CD14-positive monocyte (primary cell): ENCODE data around the gene MAVS. TPM values are rescaled to one million over a fixed set of nuclear protein-coding genes. Genes with fewer than 3 reads are reported as not detected.

Experiments
- DNase-seq, 3 donors: peaks; one replicate each; pipeline ENCODE4 v3.0.0-alpha.2; 2011 to 2022
- H2AFZ ChIP-seq: 2 replicates; pipeline ENCODE4 v1.6.0; 2012; ENCODE audit warnings: mild to moderate bottlenecking, low read depth, low read length, inconsistent platforms; ENCODE audit not compliant: insufficient read depth, poor library complexity, severe bottlenecking
- H3K27ac ChIP-seq, 2 donors: 1 replicate in 1 of 2; 2 replicates in 1 of 2; pipeline ENCODE4 v1.5.1; 2012 to 2013; ENCODE audit warnings: low read length in 2 of 2, control low read depth in 1 of 2, inconsistent platforms in 1 of 2, low read depth in 1 of 2, mild to moderate bottlenecking in 1 of 2
- H3K27me3 ChIP-seq, 2 donors: one replicate each; pipeline versions ENCODE4 v1.6.0 to v1.6.1; 2011 to 2013; ENCODE audit warnings: low read length in 2 of 2; ENCODE audit not compliant: control insufficient read depth in 2 of 2, insufficient read depth in 2 of 2
- H3K36me3 ChIP-seq, 2 donors: replicated peaks in 1 of 2; 1 replicate in 1 of 2; 2 replicates in 1 of 2; pipeline versions ENCODE4 v1.5.1 to v1.6.1; 2012 to 2013; ENCODE audit warnings: low read length in 2 of 2, control low read depth in 1 of 2, inconsistent platforms in 1 of 2, mild to moderate bottlenecking in 1 of 2; ENCODE audit not compliant: insufficient read depth in 2 of 2, control insufficient read depth in 1 of 2
- H3K4me1 ChIP-seq, 2 donors: 1 replicate in 1 of 2; 2 replicates in 1 of 2; pipeline versions ENCODE4 v1.5.1 to v1.6.1; 2012 to 2013; ENCODE audit warnings: low read length in 2 of 2, control low read depth in 1 of 2, inconsistent platforms in 1 of 2, mild to moderate bottlenecking in 1 of 2, moderate library complexity in 1 of 2; ENCODE audit not compliant: insufficient read depth in 2 of 2, control insufficient read depth in 1 of 2
- H3K4me2 ChIP-seq: replicated peaks from 2 replicates; pipeline ENCODE3; 2012; ENCODE audit warnings: low read length, moderate library complexity, mild to moderate bottlenecking; ENCODE audit not compliant: poor library complexity, severe bottlenecking; ENCODE audit errors: extremely low read depth
- H3K4me3 ChIP-seq, 3 experiments: fragments of 200-600 bp in 1 of 3; sonication (generic) in 1 of 3; replicated peaks in 1 of 3; 1 replicate in 2 of 3; 2 replicates in 1 of 3; pipeline ENCODE4 v1.5.1; 2011 to 2013; ENCODE audit warnings: low read length in 3 of 3, mild to moderate bottlenecking in 3 of 3, control low read depth in 2 of 3, low read depth in 2 of 3, inconsistent platforms in 1 of 3, moderate library complexity in 1 of 3
- H3K79me2 ChIP-seq: 2 replicates; pipeline ENCODE4 v1.6.0; 2012; ENCODE audit warnings: mild to moderate bottlenecking, control low read depth, inconsistent platforms, low read length, moderate library complexity; ENCODE audit not compliant: insufficient read depth
- H3K9ac ChIP-seq: 2 replicates; pipeline ENCODE4 v1.6.0; 2017; ENCODE audit warnings: low read length, mild to moderate bottlenecking; ENCODE audit not compliant: insufficient read depth, poor library complexity, severe bottlenecking
- H3K9me3 ChIP-seq, 2 donors: replicated peaks in 1 of 2; 1 replicate in 1 of 2; 2 replicates in 1 of 2; pipeline versions ENCODE4 v1.5.1 to v1.6.1; 2012 to 2013; ENCODE audit warnings: low read length in 2 of 2, control low read depth in 1 of 2; ENCODE audit not compliant: control insufficient read depth in 1 of 2, insufficient read depth in 1 of 2
- H4K20me1 ChIP-seq: 2 replicates; pipeline ENCODE4 v1.6.0; 2012; ENCODE audit warnings: mild to moderate bottlenecking, low read length, control low read depth, moderate library complexity; ENCODE audit not compliant: insufficient read depth
- H3K27ac Mint-ChIP-seq, 7 donors: one replicate each; pipeline ENCODE4 v1.8.0; 2020; ENCODE audit warnings: mild to moderate bottlenecking in 7 of 7, mixed read lengths in 7 of 7, moderate library complexity in 6 of 7, inconsistent platforms in 2 of 7
- H3K27me3 Mint-ChIP-seq, 3 donors: one replicate each; pipeline ENCODE4 v1.8.0; 2021 to 2022; ENCODE audit warnings: low read depth in 3 of 3, mild to moderate bottlenecking in 3 of 3, mixed read lengths in 3 of 3, moderate library complexity in 3 of 3, inconsistent platforms in 1 of 3
- H3K36me3 Mint-ChIP-seq, 2 donors: one replicate each; pipeline ENCODE4 v1.8.0; 2020; ENCODE audit warnings: mixed read lengths in 2 of 2, inconsistent platforms in 1 of 2, mild to moderate bottlenecking in 1 of 2
- H3K4me1 Mint-ChIP-seq: one replicate; pipeline ENCODE4 v1.8.0; 2020; ENCODE audit warnings: mild to moderate bottlenecking, mixed read lengths
- H3K4me3 Mint-ChIP-seq, 2 donors: one replicate each; pipeline ENCODE4 v1.8.0; 2020; ENCODE audit warnings: mild to moderate bottlenecking in 2 of 2, mixed read lengths in 2 of 2, moderate library complexity in 1 of 2
- H3K9me3 Mint-ChIP-seq, 7 donors: one replicate each; pipeline ENCODE4 v1.8.0; 2020 to 2022; ENCODE audit warnings: mixed read lengths in 7 of 7, mild to moderate bottlenecking in 6 of 7, moderate library complexity in 6 of 7, inconsistent platforms in 2 of 7
- WGBS: methylation state at CpG from one replicate; pipeline ENCODE4 v1.1.5; 2013; ENCODE audit warnings: missing lambda C conversion rate; ENCODE audit not compliant: insufficient coverage; 5-methylcytosine and 5-hydroxymethylcytosine counted together
- intact Hi-C, 2 donors: fragments of 100-400 bp; cut with micrococcal nuclease; formaldehyde crosslinking; loops; one replicate each; pipeline versions ENCODE4 v1.15.0 to v1.15.1; 2023
- polyA plus RNA-seq, 3 donors: library from polyadenylated mRNA; depleted of rRNA in 1 of 3; unstranded in 2 of 3; stranded (reverse) in 1 of 3; fragments of 300-500 nt in 2 of 3; fragments of >200 nt in 1 of 3; fragmentation: Illumina TruSeq in 2 of 3; gene quantifications; 1 replicate in 2 of 3; 2 replicates in 1 of 3; pipeline ENCODE4 v1.2.3, GENCODE V29; 2012 to 2021
- TF ChIP-seq, protein P1 (sequence below): fragments of 200-600 bp; IDR thresholded peaks from one replicate; pipeline ENCODE4 v1.8.0; 2022; ENCODE audit warnings: antibody characterized with exemption, mild to moderate bottlenecking

The MAVS gene
- polyA plus RNA-seq, 3 donors = 1.8 to 16.6 (median 3.2) TPM

DNA sequence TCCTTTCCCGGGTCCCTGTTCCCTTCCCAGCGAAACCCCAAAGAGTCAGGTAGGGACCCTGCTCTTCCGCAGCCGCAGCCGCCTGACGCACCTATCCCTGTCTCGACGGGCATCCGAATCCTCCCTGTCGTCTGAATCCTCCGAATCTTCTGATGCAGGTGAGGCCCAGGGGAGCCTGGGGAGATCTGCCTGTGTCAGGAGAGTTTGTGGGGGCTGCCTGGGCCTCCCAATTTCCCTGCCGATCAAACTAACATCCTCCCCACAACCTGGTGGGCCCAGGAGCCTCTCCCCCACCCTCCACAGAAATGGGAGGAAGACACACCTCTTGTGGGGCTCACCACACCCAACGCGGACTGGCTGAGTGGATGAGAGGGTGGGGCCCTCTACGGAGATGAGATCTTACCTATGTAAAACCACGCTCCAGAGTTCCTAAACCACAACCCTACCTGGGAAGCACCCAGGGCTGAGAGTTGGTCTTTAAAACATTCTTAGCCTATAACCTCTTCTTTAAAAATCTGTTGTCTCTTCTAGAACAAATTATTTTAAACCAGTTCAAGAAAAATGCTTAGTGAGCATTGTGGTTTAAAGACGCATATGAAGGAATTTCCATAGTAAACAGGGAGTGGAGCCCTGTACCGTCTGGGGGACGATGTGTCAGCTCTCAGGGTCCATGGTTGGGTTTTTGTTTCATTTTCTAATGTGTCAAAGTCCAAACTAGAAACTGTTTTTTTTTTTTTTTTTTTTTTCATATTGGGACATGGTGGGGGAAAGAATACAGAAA lies 48.9 kb upstream of the MAVS start:
- H3K27me3 Mint-ChIP-seq = peaks cover 0 to 6% (median 0%) of the 10 kb centered on the region in 3 donors
- H3K27ac ChIP-seq = no peak overlapping the region
- peak overlapping the region in 3 of 7 donors; percentile 58 to 74 (median 72) for H3K27ac Mint-ChIP-seq
- TF ChIP-seq, protein P1, sequence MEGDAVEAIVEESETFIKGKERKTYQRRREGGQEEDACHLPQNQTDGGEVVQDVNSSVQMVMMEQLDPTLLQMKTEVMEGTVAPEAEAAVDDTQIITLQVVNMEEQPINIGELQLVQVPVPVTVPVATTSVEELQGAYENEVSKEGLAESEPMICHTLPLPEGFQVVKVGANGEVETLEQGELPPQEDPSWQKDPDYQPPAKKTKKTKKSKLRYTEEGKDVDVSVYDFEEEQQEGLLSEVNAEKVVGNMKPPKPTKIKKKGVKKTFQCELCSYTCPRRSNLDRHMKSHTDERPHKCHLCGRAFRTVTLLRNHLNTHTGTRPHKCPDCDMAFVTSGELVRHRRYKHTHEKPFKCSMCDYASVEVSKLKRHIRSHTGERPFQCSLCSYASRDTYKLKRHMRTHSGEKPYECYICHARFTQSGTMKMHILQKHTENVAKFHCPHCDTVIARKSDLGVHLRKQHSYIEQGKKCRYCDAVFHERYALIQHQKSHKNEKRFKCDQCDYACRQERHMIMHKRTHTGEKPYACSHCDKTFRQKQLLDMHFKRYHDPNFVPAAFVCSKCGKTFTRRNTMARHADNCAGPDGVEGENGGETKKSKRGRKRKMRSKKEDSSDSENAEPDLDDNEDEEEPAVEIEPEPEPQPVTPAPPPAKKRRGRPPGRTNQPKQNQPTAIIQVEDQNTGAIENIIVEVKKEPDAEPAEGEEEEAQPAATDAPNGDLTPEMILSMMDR = no peak
- no peak overlapping the region for H2AFZ ChIP-seq
- intact Hi-C loops = no loop called here
- DNase-seq = peak in 1 of 3 donors; percentile 13
- H3K36me3 ChIP-seq = peaks cover 10 to 38% of the 10 kb centered on the region in 2 donors
- peaks cover 45% of the 10 kb centered on the region for H3K79me2 ChIP-seq
- peak overlapping the region in 1 of 2 donors; percentile 73 for H3K4me3 Mint-ChIP-seq
- peaks cover 43% of the 10 kb centered on the region for H3K4me1 Mint-ChIP-seq
- no peak overlapping the region for H3K9ac ChIP-seq
- H3K4me3 ChIP-seq = no peak overlapping the region
- peaks cover 5% of the 10 kb centered on the region for H4K20me1 ChIP-seq
- 90% methylated on average over 7 of the region's 19 CpGs for WGBS
- peaks cover 20 to 33% of the 10 kb centered on the region in 2 donors for H3K36me3 Mint-ChIP-seq
- H3K27me3 ChIP-seq = no peaks in the 10 kb centered on the region
- H3K9me3 Mint-ChIP-seq = no peaks in the 10 kb centered on the region
- H3K9me3 ChIP-seq = no peaks in the 10 kb centered on the region
- H3K4me2 ChIP-seq = peak overlapping the region; percentile 90
- H3K4me1 ChIP-seq = peaks cover 34 to 54% of the 10 kb centered on the region in 2 donors

DNA sequence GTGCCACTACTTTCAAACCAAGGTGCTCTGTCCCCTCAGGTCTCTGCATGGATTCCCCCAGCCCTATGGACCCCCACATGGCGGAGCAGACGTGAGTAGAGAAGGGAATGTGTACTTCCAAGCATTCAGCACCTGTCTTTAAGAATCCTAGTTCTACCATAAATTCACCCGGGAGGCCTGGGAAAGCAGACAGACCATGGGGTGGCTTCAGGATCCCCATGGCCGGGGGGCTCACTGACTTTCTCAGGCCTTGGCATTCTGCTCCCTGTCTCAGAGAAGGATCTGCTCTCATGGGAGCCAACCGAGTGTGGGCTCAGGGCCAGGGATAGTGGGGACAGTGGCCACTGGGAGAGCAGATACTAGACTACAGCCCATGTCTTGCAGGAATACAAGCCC lies 48.3 kb upstream of the MAVS start:
- H3K4me1 Mint-ChIP-seq = peaks cover 49% of the 10 kb centered on the region
- peak overlapping the region in 2 of 7 donors; percentile 55 to 72 for H3K27ac Mint-ChIP-seq
- no peak overlapping the region for H3K4me3 Mint-ChIP-seq
- DNase-seq = no peak
- Histone ChIP-seq H3K9me3 (no peaks in the 10 kb centered on the region), H3K4me1 (peaks cover 40 to 60% of the 10 kb centered on the region in 2 donors), H3K79me2 (peaks cover 45% of the 10 kb centered on the region), H3K27me3 (no peaks in the 10 kb centered on the region), H3K9ac (no peak overlapping the region), H4K20me1 (peaks cover 5% of the 10 kb centered on the region), H3K4me3 (no peak overlapping the region), H2AFZ (no peak overlapping the region), H3K36me3 (peaks cover 10 to 44% of the 10 kb centered on the region in 2 donors), H3K4me2 (no peak overlapping the region), H3K27ac (no peak overlapping the region)
- WGBS = 100% methylated on average over 2 of the region's 5 CpGs
- H3K36me3 Mint-ChIP-seq = peaks cover 24 to 36% of the 10 kb centered on the region in 2 donors
- H3K27me3 Mint-ChIP-seq = peaks cover 0 to 6% (median 0%) of the 10 kb centered on the region in 3 donors
- intact Hi-C loops = no loop called here
- H3K9me3 Mint-ChIP-seq = no peaks in the 10 kb centered on the region
- TF ChIP-seq, protein P1 = no peak
